Measurements from ENCODE around the gene ADGRG4.

ADGRG4 gene

GRCh38 chrX:136386826-136387225, 86.1 kb downstream of the ADGRG4 start:
- in situ Hi-C loops (cut with MboI; ENCODE audit: low sequenced_read_pairs, unreplicated experiment) = no loop called here
- DNase-seq (ENCODE audit: low spot score) = no peak
- TF ChIP-seq, protein P1, sequence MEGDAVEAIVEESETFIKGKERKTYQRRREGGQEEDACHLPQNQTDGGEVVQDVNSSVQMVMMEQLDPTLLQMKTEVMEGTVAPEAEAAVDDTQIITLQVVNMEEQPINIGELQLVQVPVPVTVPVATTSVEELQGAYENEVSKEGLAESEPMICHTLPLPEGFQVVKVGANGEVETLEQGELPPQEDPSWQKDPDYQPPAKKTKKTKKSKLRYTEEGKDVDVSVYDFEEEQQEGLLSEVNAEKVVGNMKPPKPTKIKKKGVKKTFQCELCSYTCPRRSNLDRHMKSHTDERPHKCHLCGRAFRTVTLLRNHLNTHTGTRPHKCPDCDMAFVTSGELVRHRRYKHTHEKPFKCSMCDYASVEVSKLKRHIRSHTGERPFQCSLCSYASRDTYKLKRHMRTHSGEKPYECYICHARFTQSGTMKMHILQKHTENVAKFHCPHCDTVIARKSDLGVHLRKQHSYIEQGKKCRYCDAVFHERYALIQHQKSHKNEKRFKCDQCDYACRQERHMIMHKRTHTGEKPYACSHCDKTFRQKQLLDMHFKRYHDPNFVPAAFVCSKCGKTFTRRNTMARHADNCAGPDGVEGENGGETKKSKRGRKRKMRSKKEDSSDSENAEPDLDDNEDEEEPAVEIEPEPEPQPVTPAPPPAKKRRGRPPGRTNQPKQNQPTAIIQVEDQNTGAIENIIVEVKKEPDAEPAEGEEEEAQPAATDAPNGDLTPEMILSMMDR (IDR thresholded peaks at IDR 0.05; ENCODE audit: borderline replicate concordance, control extremely low read depth, extremely low read depth, insufficient read depth, missing control alignments) = no peak

DNA sequence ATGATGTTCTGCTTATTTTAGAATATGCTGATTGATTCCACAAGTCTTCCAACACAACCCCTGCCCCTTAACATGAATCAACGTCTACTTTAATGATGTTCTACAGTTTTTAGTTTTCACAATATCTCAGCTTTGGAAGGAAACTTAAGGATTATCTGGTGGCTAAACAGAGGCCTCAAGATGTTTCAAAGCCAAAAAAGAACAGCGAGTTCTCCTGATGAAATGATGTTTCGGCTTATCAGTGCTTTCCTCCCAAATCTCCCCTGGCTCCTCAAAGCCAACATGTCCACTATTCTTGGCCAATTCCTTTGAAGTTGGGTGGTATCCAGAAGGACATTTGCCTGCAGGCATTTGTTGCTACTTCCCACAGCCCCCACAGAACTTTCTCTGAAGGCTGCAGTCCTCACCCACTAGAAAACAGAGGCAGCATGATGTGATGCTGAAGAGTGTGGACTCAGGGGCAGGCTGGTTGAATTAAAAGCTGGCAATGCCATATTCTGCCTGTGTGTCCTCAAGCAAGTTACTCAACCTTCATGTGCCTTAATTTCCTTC, 87.3 kb downstream of the ADGRG4 start:
- TF ChIP-seq, protein P1 (IDR thresholded peaks at IDR 0.05; ENCODE audit: borderline replicate concordance, control extremely low read depth, extremely low read depth, insufficient read depth, missing control alignments) = no peak
- in situ Hi-C loops (cut with MboI; ENCODE audit: low sequenced_read_pairs, unreplicated experiment) = no loop called here
- DNase-seq (ENCODE audit: low spot score) = no peak

- TF ChIP-seq, protein P1 (IDR thresholded peaks at IDR 0.05; ENCODE audit: borderline replicate concordance, control extremely low read depth, extremely low read depth, insufficient read depth, missing control alignments) = no peak
- DNase-seq (ENCODE audit: low spot score) = no peak
- in situ Hi-C loops (cut with MboI; ENCODE audit: low sequenced_read_pairs, unreplicated experiment) = no loop called here
Observed at GRCh38 chrX:136390921-136391320, 90.2 kb downstream of the ADGRG4 start.

DNA sequence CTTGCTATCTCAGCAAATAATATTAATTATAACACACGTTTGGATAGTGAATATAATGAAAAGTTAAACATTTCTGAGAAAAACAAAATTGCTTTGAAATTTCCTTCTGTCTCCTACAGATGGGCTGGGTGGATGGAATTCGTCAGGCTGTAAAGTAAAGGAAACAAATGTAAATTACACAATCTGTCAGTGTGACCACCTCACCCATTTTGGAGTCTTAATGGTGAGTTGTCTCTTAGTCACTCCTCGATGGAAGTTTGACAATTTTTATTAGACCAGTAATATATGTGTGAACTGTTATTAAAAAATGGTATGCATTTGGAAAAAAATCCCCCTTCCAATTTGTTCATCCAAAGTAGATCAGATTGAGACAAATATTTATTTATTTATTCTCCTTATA, 94.5 kb downstream of the ADGRG4 start:
- TF ChIP-seq, protein P1 (IDR thresholded peaks at IDR 0.05; ENCODE audit: borderline replicate concordance, control extremely low read depth, extremely low read depth, insufficient read depth, missing control alignments) = no peak
- no peak for DNase-seq (ENCODE audit: low spot score)
- in situ Hi-C loops (cut with MboI; ENCODE audit: low sequenced_read_pairs, unreplicated experiment) = no loop called here

DNA sequence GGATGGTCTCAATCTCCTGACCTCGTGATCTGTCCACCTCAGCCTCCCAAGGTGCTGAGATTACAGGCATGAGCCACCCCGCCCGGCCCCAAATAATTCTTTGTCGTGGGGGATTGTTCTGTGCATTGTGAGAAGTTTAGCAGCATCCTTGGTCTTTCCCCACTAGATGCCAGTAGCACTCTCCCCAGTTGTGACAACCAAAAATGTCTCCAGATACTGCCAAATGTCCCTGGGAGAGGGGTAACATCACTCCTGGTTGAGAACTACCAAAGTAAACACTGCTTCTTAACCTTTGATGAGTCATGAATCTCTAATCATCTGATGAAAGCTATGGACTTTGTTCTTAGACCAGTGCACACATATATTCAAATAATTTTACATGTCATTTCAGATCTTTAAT, 96.2 kb downstream of the ADGRG4 start:
- DNase-seq (ENCODE audit: low spot score) = no peak
- TF ChIP-seq, protein P1 (IDR thresholded peaks at IDR 0.05; ENCODE audit: borderline replicate concordance, control extremely low read depth, extremely low read depth, insufficient read depth, missing control alignments) = no peak
- in situ Hi-C loops (cut with MboI; ENCODE audit: low sequenced_read_pairs, unreplicated experiment) = no loop called here

- in situ Hi-C loops (cut with MboI; ENCODE audit: low sequenced_read_pairs, unreplicated experiment) = no loop called here
- DNase-seq (ENCODE audit: low spot score) = no peak
- TF ChIP-seq, protein P1 (IDR thresholded peaks at IDR 0.05; ENCODE audit: borderline replicate concordance, control extremely low read depth, extremely low read depth, insufficient read depth, missing control alignments) = no peak
Observed at GRCh38 chrX:136405126-136405525, 104.4 kb downstream of the ADGRG4 start.

All from GM13976 (cell line).